Measurements from ENCODE around the gene OSM.
A peak's percentile ranks its signal among the peaks of the same experiment; 100 is the strongest.
"Not testable (repeated sequence)": the region's sequence is repeated elsewhere in the genome, so short reads cannot be mapped to it uniquely, and the experiment has no call there.

OSM gene

DNA sequence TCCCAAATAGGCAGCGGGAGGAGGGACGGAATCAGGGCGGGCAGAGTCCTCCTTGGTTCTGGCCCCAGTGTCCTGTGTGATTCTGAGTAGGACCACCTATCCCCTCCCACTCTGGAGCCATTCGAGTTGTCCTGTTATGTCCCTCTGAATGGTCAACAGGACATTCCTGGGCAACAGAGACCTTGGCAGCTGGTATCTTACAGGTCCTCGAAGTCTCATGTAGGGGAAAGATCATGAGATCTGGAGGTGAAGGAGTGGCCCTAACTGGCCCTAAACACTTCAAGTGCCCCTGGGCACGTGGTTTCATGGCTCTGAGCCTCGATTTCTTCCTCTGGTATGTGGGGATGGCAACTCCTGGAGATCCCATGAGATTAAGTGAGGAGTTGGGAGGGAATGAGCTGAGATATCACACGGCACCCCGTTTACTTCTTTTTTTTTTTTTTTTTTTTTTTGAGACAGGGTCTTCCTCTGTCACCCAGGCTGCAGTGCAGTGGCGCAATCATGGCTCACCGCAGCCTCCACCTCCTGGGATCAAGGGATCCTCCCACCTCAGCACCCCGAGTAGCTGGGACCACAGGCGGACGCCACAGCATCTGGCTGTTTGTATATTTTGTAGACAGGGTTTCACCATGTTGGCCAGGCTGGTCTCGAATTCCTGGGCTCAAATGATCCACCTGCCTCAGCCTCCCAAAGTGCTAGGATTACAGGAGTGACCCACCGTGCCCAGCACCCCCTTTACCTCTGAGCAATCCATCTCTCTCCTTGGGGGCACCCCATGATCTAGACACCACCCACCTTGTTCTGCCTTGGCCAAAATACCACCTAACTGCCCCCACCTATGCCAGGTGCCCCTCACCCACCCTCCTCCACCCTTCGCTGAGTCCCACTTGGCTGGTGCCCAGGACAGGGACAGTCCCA lies 26.9 kb downstream of the OSM start:
- Mint-ChIP-seq H3K27ac (no peak overlapping the region), H3K9me3 (no peaks in the 10 kb centered on the region), H3K4me3 (no peak overlapping the region), H3K36me3 (peaks cover 28% of the 10 kb centered on the region), H3K4me1 (peaks cover 26% of the 10 kb centered on the region)
- no peak for ATAC-seq
- DNase-seq (ENCODE audit: low spot score in 2 of 2) = no peak

GRCh38 chr22:30238661-30239487 lies 27.8 kb downstream of the OSM start:
- DNase-seq (ENCODE audit: low spot score in 2 of 2) = no peak
- H3K36me3 Mint-ChIP-seq = peaks cover 19% of the 10 kb centered on the region

DNA sequence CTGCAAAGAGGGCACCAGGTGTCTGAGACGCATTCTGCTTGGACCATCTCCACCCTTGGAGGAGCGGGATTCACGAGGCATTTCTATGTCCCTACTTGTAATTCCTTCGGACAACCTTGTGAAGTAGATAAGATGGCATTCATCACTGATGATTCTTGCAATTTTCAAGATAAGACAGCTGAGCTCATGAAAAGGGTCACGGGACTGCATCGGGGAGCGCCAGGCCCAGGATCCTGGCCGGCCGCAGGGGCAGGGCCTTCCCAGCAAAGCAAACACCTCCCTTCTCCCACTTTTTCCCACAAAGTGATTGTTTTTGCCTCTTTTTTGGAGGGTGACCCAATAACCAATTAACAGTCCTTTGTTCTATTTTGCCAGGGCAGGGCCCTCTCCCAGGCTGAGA lies 28.5 kb downstream of the OSM start:
- ATAC-seq (no peak), DNase-seq (ENCODE audit: low spot score in 2 of 2) (no peak)
- Mint-ChIP-seq H3K4me3 (no peak overlapping the region), H3K27ac (peak overlapping the region; percentile 61), H3K36me3 (peaks cover 12% of the 10 kb centered on the region), H3K9me3 (no peaks in the 10 kb centered on the region), H3K4me1 (peaks cover 11% of the 10 kb centered on the region)

More at GRCh38 chr22:30238661-30239487, 27.8 kb downstream of the OSM start:
- H3K27ac Mint-ChIP-seq = peak overlapping the region; percentile 61
- no peak overlapping the region for H3K4me3 Mint-ChIP-seq
- peaks cover 18% of the 10 kb centered on the region for H3K4me1 Mint-ChIP-seq
- ATAC-seq = peak; percentile 19
- H3K9me3 Mint-ChIP-seq = no peaks in the 10 kb centered on the region

GRCh38 chr22:30236875-30237274 lies 29.8 kb downstream of the OSM start:
- no peaks in the 10 kb centered on the region for H3K36me3 Mint-ChIP-seq
- no peak overlapping the region for H3K27ac Mint-ChIP-seq
- DNase-seq (ENCODE audit: low spot score in 2 of 2) (no peak), ATAC-seq (no peak)
- peaks cover 7% of the 10 kb centered on the region for H3K4me1 Mint-ChIP-seq
- no peaks in the 10 kb centered on the region for H3K9me3 Mint-ChIP-seq
- no peak overlapping the region for H3K4me3 Mint-ChIP-seq

DNA sequence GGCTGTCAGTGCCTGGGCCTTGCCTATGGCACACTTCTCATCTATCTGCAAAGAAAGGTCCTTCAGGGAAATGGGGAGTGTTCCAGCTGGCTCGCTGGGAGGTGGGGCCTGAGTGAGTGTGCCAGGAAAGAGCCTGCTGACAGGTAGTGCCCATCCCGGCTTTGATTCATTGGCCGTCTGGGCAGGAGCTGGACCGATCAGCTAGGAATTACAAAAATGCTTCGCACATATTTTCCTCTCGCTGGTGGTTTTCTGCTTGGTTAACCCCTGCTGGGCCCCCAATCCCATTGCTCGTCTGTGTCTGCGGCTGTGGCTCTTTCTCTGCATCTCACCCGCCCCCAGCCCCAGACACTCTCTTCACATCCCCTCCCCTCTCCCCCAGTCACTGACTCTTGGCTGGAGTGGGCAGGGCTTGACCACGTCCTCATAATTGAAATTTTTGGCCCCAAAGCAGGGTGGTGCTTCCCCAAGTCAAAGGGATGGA lies 30.9 kb downstream of the OSM start:
- H3K36me3 Mint-ChIP-seq = no peaks in the 10 kb centered on the region
- ATAC-seq (no peak), DNase-seq (ENCODE audit: low spot score in 2 of 2) (no peak)
- peaks cover 7% of the 10 kb centered on the region for H3K4me1 Mint-ChIP-seq
- no peak overlapping the region for H3K4me3 Mint-ChIP-seq
- no peaks in the 10 kb centered on the region for H3K9me3 Mint-ChIP-seq
- no peak overlapping the region for H3K27ac Mint-ChIP-seq

DNA sequence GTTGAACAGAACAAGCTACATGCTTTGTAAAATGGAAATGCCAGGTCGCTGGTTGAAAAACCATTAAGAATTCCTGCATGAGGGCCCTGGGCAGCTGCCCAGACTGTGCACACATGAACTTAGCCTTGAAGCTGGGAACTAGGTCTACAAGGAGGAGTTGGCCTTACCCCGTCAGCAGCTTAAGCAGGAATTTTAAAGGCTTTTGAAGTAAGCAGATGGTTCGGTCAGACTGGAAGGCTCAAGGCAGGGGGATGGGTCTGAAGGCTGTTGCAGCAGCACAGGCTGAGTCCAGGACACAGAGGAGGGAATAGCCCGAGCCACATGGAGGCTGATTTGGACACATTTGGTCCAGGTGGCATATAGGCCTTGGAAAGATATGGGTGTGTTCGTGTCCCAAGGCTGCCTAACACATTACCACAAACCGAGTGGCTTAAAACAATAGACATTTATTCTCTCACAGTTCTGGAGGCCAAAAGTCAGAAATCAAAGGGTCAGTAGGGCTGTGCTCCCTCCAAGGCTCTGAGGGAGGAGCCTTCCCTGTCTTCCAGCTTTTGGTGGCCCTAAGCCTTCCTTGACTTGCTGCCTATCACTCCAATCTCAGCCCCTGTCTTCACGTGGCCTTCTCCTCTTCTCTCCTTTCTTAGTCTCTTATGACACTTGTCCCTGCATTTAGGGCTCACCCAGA lies 31.7 kb downstream of the OSM start:
- Mint-ChIP-seq H3K4me1 (peaks cover 7% of the 10 kb centered on the region), H3K4me3 (no peak overlapping the region), H3K9me3 (no peaks in the 10 kb centered on the region), H3K36me3 (no peaks in the 10 kb centered on the region), H3K27ac (no peak overlapping the region)
- ATAC-seq = peak; percentile 8
- DNase-seq (ENCODE audit: low spot score in 2 of 2) = no peak

GRCh38 chr22:30234325-30234724 lies 32.3 kb downstream of the OSM start:
- H3K4me3 Mint-ChIP-seq; H3K36me3 Mint-ChIP-seq; DNase-seq (ENCODE audit: low spot score in 2 of 2); H3K27ac Mint-ChIP-seq; H3K4me1 Mint-ChIP-seq; ATAC-seq; H3K9me3 Mint-ChIP-seq: not testable (repeated sequence)

DNA sequence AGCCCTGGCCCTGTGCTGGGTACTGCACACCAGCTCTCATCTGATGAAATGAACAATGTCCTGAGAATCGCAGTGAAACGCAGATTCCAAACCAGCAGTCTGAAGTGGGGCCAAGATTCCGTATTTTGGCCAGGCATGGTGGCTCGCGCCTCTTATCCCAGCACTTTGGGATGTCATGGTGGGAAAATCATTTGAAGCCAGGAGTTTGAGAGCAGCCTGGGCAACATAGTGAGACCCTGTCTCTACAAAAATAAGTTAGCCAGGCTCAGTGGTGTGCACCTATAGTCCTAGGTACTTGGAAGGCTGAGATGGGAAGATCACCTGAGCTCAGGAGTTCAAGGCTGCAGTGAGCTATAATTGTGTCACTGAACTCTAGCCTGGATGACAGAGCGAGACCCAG lies 33.1 kb downstream of the OSM start:
- no peak overlapping the region for H3K4me3 Mint-ChIP-seq
- no peak for ATAC-seq
- no peak for DNase-seq (ENCODE audit: low spot score in 2 of 2)
- no peaks in the 10 kb centered on the region for H3K36me3 Mint-ChIP-seq
- no peaks in the 10 kb centered on the region for H3K9me3 Mint-ChIP-seq
- H3K27ac Mint-ChIP-seq = no peak overlapping the region
- peaks cover 7% of the 10 kb centered on the region for H3K4me1 Mint-ChIP-seq

GRCh38 chr22:30232716-30233218 lies 33.9 kb downstream of the OSM start:
- Mint-ChIP-seq H3K27ac (no peak overlapping the region), H3K4me1 (peaks cover 5% of the 10 kb centered on the region), H3K9me3 (no peaks in the 10 kb centered on the region), H3K4me3 (no peak overlapping the region), H3K36me3 (no peaks in the 10 kb centered on the region)
- ATAC-seq = no peak
- no peak for DNase-seq (ENCODE audit: low spot score in 2 of 2)

GRCh38 chr22:30230787-30231461 lies 35.7 kb downstream of the OSM start:
- no peak overlapping the region for H3K4me3 Mint-ChIP-seq
- no peak for ATAC-seq
- H3K9me3 Mint-ChIP-seq = no peaks in the 10 kb centered on the region
- no peaks in the 10 kb centered on the region for H3K36me3 Mint-ChIP-seq
- peaks cover 14% of the 10 kb centered on the region for H3K4me1 Mint-ChIP-seq
- no peak overlapping the region for H3K27ac Mint-ChIP-seq
- no peak for DNase-seq (ENCODE audit: low spot score in 2 of 2)

- H3K27ac Mint-ChIP-seq = no peak overlapping the region
- no peaks in the 10 kb centered on the region for H3K9me3 Mint-ChIP-seq
- DNase-seq (ENCODE audit: low spot score in 2 of 2) (no peak), ATAC-seq (no peak)
- peaks cover 20% of the 10 kb centered on the region for H3K4me1 Mint-ChIP-seq
- no peaks in the 10 kb centered on the region for H3K36me3 Mint-ChIP-seq
- no peak overlapping the region for H3K4me3 Mint-ChIP-seq
Observed at GRCh38 chr22:30230330-30230729, 36.3 kb downstream of the OSM start.

GRCh38 chr22:30228509-30229359 lies 37.9 kb downstream of the OSM start:
- peaks cover 34% of the 10 kb centered on the region for H3K4me1 Mint-ChIP-seq
- ATAC-seq (no peak), DNase-seq (ENCODE audit: low spot score in 2 of 2) (no peak)
- no peak overlapping the region for H3K4me3 Mint-ChIP-seq
- no peak overlapping the region for H3K27ac Mint-ChIP-seq
- peaks cover 5% of the 10 kb centered on the region for H3K36me3 Mint-ChIP-seq
- no peaks in the 10 kb centered on the region for H3K9me3 Mint-ChIP-seq

GRCh38 chr22:30227438-30228228 lies 39.0 kb downstream of the OSM start:
- Mint-ChIP-seq H3K36me3 (peaks cover 5% of the 10 kb centered on the region), H3K27ac (no peak overlapping the region), H3K4me3 (no peak overlapping the region), H3K4me1 (peaks cover 44% of the 10 kb centered on the region), H3K9me3 (no peaks in the 10 kb centered on the region)
- ATAC-seq (no peak), DNase-seq (ENCODE audit: low spot score in 2 of 2) (no peak)
